KOPT-K1 (cell line): ENCODE measurements around the gene APOM.

ENCODE experiments used
- H3K27ac ChIP-seq: fragments of 200-600 bp; sonication (generic); 2 replicates; pipeline ENCODE4 v1.5.1; 2016; ENCODE audit warnings: antibody characterized with exemption, mild to moderate bottlenecking, low read depth, low read length; ENCODE audit not compliant: poor library complexity, severe bottlenecking
- H3K36me3 ChIP-seq: fragments of 200-600 bp; sonication (generic); 2 replicates; pipeline ENCODE4 v1.5.1; 2017; ENCODE audit warnings: antibody characterized with exemption, mild to moderate bottlenecking, low read length, moderate library complexity; ENCODE audit not compliant: insufficient read depth
- H3K9me3 ChIP-seq: fragments of 200-600 bp; sonication (generic); 2 replicates; pipeline ENCODE4 v1.5.1; 2017; ENCODE audit warnings: antibody characterized with exemption, low read length, mild to moderate bottlenecking; ENCODE audit not compliant: insufficient read depth, poor library complexity, severe bottlenecking

Gene APOM

DNA sequence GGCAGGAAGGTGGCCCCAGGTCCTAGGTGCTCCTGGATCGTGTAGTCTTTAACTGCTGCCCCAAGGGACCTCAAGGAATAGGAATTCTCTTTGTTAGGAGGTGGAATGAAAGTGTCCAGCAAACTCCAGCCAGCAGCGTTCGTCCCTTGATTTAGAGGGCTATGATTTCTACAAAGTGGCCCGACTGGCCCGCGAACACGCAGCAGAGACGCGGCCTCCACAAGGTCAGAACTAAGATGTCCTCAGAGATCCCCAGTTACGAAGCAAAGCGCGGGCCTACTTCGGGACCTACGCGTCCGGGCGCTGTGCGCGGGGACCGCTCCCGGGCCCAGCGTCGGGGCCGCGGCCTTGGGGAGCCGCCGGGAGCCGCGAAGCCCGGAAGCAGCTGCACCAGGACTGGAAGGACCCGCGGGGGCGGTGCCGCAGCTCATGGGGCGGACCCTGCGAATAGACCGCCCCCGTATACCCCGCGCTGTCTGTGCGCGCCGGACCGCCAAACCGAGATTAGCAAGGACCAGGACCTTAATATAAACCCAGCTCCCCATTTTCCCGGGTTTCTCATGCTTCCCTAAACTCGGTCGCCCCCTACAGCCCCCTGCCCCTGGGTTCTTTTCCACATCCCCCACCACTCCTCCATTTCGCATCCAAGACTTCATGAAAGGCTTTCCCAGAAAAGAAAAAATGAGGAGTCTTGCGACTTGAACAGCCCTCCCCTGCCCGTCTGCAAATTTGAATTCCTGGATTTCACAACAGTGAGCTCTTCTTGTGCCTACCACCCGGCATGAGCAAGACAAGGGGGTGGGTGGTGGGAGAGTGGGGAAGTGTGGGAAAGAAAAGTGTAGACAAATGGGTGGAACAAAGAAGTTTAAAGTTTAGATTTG, 4.9 kb downstream of the APOM start, which contains the start of gene C6orf47:
TSS of gene C6orf47 (minus strand) at position 398 of the 881 bp plus-strand sequence. CDS start 831 bp downstream, outside the sequence.
- peaks cover 68% of the 10 kb centered on the region for H3K36me3 ChIP-seq

DNA sequence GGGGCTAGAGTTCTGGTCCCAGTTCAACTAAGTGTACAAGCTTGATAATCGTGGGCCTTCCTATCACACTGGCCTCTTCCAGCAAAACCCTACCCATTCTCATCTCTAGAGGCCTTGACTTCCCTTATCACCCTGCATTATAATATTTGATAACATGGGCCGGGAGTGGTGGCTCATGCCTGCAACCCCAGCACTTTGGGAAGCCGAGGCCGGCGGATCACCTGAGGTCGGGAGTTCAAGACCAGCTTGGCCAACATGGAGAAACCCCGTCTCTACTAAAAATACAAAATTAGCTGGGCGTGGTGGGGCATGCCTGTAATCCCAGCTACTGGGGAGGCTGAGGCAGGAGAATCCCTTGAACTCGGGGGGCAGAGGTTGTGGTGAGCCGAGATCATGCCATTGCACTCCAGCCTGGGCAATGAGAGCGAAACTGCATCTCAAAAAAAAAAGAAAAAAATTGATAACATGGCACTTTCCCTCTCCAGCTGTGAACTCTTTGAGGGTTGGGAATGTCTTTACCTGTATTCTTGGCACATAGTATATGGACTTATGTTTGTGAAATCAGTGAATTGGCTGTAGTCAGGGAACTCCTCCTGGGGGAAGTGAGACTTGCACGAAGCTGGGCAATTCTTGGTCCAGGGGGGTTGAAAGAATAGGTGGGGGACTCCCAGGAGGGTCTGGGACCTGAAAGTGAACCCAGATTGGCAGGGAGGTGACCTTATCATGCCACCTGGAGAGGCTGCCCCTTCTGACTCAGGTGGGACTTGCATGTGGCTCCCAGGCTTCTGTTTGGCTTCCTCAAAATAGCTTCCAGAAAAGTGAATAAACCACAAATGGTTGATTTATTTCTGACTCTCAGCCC, 5.8 kb downstream of the APOM start:
- Histone ChIP-seq H3K36me3 (peaks cover 59% of the 10 kb centered on the region), H3K27ac (peak overlapping the region; percentile 82), H3K9me3 (no peaks in the 10 kb centered on the region)

More for the DNA sequence above, 4.9 kb downstream of the APOM start, which contains the start of gene C6orf47:
- Histone ChIP-seq H3K9me3 (no peaks in the 10 kb centered on the region), H3K27ac (peak within 1 kb of the TSS; percentile 82)

DNA sequence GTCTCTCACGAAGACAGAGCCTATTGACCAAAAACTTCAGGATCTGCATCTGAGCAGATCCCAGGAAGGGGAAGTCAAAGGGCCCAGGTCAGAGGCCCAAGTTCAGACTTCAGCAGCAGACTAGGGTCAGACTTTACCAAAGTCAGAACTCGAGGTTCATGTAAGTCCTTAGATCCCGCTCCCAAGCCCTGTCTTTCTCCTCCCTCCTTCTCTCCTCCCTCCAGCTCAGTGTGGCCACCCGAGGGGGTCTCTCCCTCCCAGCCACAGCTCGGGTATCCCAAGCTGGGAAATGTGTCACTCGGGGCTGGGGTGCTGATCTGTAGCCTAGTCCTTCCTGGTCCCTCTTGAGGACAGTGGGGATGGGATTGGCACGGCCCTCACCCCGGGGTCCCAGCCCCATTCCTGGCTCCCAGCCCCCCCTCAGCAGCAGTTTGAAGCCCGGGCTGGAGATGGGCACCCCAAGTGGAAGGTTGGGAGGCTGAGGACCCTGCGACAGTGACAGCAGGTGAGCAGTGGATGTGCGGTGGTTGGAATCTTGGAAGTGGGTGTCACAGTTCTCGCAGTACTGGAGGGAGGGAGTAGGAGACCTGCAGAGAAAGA, 6.5 kb downstream of the APOM start:
- Histone ChIP-seq H3K36me3 (peaks cover 57% of the 10 kb centered on the region), H3K27ac (no peak overlapping the region), H3K9me3 (no peaks in the 10 kb centered on the region)

DNA sequence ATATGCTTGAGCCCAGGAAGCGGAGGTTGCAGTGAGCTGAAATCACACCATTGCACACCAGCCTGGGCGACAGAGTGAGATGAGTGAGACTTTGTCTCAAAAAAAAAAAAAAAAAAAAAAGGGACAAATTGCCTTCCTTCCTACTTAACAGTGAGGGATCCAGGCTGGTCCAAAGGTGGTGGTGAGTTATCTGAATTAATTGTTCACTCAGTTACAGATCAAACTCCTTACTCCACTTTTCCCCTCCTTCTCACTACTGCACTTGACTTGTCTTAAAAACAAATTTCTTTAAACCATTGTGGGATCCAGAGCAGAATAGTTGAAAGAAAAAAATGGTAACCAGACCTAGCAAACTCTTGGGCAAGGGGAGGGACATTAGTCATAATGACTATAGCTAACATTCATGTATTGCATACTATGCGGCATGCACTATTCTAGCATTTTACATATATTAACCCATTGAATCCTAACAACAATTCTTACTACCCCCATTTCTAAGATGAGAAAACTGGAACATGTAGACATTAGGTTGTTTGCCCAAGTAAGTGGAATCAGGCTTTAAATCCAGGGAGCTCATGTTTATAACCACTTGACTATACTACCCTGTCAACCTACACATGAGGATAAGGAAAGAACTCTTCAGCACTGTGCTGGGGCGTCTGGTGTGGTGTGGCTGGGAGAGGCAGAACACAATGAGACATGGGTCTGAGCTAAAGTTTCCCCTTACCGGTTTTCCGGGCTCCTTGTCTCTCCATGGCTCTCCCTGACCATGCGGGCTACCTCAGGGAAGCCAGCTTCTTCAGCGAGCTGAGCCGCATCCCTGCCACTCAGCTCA, 7.6 kb downstream of the APOM start:
- H3K9me3 ChIP-seq, result no peaks in the 10 kb centered on the region
- peaks cover 57% of the 10 kb centered on the region for H3K36me3 ChIP-seq
- peak overlapping the region; percentile 96 for H3K27ac ChIP-seq

DNA sequence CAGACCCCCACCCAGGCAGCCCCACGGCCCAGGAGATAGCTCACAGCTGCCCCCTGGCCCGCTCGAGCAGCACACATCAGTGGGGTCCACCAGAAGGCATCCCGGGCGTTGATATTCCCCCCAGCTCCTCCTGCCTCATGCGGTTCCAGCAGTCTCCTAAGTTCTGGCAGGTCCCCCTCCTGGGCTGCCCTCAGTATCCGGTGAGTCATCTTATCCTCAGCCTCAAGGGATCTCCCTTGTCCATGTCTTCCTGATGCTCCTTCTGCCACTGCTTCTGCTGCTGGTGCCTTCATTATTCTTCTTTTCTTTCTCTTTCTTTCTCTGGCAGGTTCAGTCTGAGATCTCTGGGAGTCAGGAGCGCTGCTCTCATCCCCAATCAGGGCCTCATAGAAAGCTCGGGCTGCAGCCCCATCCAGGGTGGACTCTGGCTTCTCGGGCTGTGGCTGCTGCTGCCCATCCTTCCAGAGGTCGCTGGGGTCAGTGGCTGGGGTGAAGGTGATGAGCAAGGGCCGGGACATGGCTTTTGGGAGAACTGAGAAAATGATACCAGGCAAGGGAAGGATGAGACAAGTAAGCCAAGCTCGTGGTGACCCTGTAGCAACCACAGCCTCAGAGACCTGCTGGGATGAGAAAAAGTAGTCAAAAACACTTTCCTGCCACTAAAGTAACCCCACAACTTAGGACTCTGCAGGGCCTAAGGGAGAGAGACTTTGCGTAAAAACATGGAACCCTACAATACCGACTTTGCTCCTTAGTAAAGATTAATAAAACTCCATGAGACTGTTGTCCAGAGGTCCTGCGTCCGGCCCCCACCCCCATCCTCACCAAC, 8.5 kb downstream of the APOM start:
- H3K36me3 ChIP-seq, result peaks cover 60% of the 10 kb centered on the region
- no peaks in the 10 kb centered on the region for H3K9me3 ChIP-seq
- H3K27ac ChIP-seq, result peak overlapping the region; percentile 96

DNA sequence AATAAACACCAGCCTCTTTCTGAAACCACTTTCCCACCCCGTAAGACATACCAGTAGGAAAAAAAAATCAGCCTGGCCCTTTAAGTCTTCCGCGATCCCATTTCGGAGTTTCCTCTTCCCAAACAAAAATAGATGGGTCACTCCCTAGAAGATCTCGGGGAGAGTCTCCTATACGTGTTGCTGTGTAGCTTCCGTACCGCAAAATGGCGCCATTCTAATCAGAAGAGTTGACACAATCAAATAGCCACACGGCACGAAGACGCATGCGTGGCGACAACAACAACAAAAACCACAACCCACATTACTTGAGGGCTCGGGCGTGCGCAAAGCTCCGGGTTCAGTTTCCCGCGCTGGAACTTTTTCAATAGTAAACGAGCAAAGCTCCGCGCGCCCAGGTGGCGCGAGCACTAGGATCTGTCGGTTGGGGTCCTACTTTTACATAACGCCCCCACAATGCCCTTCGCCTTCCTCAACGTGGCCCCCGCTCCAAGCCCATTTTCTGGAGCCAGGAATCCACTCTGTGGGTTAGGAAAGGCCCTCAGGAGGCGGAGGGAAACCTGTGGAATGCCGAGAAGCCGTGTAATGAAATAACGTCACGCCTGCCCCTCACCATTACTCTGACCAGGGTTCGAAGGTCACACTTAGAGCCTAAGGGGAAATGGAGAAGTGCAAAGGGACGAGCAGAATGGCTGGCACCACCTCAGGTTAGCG, 9.3 kb downstream of the APOM start, which contains the start of gene GPANK1:
TSS of gene GPANK1 (minus strand) at position 208 of the 711 bp plus-strand sequence. CDS start 519 bp downstream, outside the sequence.
- peaks cover 64% of the 10 kb centered on the region for H3K36me3 ChIP-seq
- H3K9me3 ChIP-seq, result no peaks in the 10 kb centered on the region
- peak within 1 kb of the TSS; percentile 96 for H3K27ac ChIP-seq

DNA sequence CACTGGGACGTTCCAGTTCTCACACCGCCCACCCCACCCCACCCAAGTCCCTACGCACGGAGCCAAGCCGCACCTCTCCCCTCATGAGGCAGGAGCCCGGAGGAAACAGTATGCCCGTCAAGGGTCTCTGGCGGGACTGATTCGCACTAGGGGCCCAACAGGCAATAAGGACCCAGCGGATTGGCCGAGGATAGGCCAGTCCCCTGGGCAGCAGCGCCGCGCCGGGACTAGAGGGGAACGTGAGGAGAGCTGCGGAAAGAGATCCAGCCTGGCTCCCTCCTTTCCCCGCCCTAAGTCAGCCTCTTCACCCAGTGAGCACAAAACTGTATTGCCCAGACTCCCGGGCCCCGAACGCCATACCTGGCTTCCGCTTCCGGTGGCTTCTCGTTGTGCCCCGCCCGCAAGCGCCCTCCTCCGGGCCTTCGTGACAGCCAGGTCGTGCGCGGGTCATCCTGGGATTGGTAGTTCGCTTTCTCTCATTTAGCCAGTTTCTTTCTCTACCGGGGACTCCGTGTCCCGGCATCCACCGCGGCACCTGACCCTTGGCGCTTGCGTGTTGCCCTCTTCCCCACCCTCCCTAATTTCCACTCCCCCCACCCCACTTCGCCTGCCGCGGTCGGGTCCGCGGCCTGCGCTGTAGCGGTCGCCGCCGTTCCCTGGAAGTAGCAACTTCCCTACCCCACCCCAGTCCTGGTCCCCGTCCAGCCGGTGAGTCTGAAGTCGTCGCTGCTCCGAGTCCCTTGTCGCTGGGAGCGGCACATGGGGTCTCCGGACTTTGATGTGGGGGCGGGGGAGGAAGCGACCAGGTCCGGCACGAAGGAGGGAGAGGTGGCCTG, 10.0 kb downstream of the APOM start, which contains the start of gene CSNK2B:
TSS of gene CSNK2B (plus strand) at position 580 of the 836 bp plus-strand sequence. CDS start 752 bp downstream, outside the sequence.
- H3K9me3 ChIP-seq, result no peaks in the 10 kb centered on the region
- H3K27ac ChIP-seq, result peak within 1 kb of the TSS; percentile 96
- peaks cover 72% of the 10 kb centered on the region for H3K36me3 ChIP-seq

DNA sequence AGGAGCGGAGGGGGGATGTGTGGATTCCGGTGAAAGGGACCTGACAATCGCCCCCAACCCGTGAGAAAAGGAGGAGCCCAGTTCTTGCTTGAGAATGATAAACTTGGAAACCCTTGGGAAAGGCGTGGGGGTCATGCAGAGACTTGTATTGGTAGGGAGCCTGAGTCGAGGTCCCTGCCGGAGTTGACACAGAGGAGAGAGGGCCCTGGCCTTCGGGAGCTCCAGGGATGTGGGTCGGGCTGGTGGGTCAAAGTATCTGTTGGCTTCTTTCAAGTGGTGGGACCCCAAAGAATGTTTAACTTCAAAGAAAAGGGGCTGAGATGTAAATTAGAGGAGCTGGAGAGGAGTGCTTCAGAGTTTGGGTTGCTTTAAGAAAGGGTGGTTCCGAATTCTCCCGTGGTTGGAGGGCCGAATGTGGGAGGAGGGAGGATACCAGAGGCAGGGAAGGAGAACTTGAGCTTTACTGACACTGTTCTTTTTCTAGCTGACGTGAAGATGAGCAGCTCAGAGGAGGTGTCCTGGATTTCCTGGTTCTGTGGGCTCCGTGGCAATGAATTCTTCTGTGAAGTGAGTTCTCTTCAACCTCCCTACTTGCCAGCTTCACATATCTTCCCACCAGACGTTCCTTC, 10.8 kb downstream of the APOM start:
- Histone ChIP-seq H3K36me3 (peaks cover 76% of the 10 kb centered on the region), H3K27ac (peak overlapping the region; percentile 96), H3K9me3 (no peaks in the 10 kb centered on the region)

DNA sequence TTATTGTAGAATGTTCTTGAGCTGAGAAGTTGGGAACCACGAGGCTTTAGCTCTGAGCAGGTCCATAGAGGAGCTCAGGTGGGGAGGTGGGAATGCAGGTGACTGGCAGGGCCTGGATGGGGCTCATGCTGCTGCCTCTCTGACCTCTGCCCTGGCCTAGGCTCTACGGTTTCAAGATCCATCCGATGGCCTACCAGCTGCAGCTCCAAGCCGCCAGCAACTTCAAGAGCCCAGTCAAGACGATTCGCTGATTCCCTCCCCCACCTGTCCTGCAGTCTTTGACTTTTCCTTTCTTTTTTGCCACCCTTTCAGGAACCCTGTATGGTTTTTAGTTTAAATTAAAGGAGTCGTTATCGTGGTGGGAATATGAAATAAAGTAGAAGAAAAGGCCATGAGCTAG, 14.0 kb downstream of the APOM start, which contains the start of gene LY6G5B:
TSS of gene LY6G5B (plus strand) at position 301 of the 400 bp plus-strand sequence. CDS start 975 bp downstream, outside the sequence.
- H3K9me3 ChIP-seq, result no peaks in the 10 kb centered on the region
- peaks cover 77% of the 10 kb centered on the region for H3K36me3 ChIP-seq
- H3K27ac ChIP-seq, result no peak within 1 kb of the TSS

DNA sequence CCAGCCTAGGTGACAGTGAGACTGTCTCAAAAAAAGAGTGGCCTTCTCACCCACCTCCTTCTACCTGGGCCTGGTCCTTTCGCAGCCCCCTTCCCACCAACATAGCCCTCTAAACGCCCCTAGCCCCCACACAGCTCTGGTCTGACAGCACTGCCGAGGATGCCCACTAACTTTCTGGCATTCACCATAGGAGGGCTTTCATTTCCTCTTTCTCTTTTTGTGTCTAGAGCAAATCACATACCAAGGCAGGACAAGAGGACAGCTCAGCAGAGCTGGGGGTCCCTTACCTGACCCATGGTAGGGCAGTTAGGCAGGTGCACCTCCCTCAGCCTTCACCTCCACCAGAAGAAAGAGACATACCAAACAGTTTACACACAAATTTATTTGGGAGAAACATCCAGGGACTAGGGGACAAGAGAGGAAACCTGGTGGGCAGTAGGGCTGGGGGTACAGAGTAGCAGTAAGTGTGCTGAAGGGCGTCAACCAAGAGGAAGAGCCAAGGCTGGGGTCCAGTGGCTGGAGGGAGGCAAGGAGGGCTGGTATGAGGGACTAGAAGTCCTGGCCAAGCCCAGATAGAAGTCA, 20.7 kb downstream of the APOM start:
- no peaks in the 10 kb centered on the region for H3K9me3 ChIP-seq

DNA sequence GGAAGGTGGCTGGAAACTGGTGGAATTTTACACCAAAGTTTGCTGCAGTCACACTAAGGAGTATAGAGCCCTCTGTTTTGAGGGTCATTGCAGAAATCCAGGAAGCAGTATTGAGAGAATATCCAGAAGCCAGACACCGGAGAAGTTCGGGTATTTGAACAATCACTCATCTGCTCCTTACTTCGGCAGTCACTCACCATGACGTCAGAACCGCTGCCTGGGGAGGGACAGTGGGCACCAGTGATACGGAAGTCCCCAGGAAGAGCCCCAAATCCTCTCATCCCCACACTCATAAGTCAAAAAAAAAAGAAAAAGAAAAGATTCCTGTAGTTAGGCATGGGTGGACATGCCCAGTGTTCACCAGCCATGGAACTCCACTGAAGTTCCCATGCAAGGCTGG, 21.2 kb downstream of the APOM start:
- Histone ChIP-seq H3K36me3 (peaks cover 31% of the 10 kb centered on the region), H3K27ac (no peak overlapping the region), H3K9me3 (no peaks in the 10 kb centered on the region)

More for the DNA sequence above, 20.7 kb downstream of the APOM start:
- H3K27ac ChIP-seq, result no peak overlapping the region
- peaks cover 35% of the 10 kb centered on the region for H3K36me3 ChIP-seq
